Heart left ventricle (tissue), 13 donors: Measurements from ENCODE around the gene TRPM3.

Experiments
- POLR2A ChIP-seq, 2 donors: fragments of 450-650 bp; IDR thresholded peaks; one replicate each; pipeline ENCODE4 v1.6.1; 2017; ENCODE audit warnings: antibody characterized with exemption in 2 of 2, mild to moderate bottlenecking in 2 of 2, moderate library complexity in 2 of 2
- TF ChIP-seq, protein P1 (sequence below), 12 donors: fragments of 200-600 bp; sonication (generic) in 4 of 12; IDR thresholded peaks; one replicate each; pipeline versions ENCODE4 v1.5.0 to v1.8.0; 2018 to 2022; ENCODE audit warnings: antibody characterized with exemption in 12 of 12, mild to moderate bottlenecking in 5 of 12
- donor health status: ischemic (EF 13 %, LVEDD 7.1; RV severe dilation, severe dysfunction).
- donor health status: DM: no; HTN: yes; CAD: no.
- donor health status: DM: no; HTN: no; CAD: no.
- donor health status: ischemic (EF 25% LVEDD 6.9; RV normal size, moderate dysfunction).
- donor health status: ischemic (EF 25% LVEDD 5.7; RV mildly dilated, moderate dysfunction).
- donor health status: ischemic (EF 35%, LVEDD 5.7; RV mildly dilated, moderate dysfunction).
- donor health status: nonischemic (EF 11% LVEDD 7.7; RV severe dilation, severe dysfunction).
- donor health status: DM: yes; HTN: yes; CAD: no.
- donor health status: PGD.
- donor health status: ischemic (EF 29% LVEDD 5.4; RV normal size, mild dysfunction).
- donor health status: nonischemic (EF 23%, LVEDD 6.1; RV moderate dilation, normal function).

DNA sequence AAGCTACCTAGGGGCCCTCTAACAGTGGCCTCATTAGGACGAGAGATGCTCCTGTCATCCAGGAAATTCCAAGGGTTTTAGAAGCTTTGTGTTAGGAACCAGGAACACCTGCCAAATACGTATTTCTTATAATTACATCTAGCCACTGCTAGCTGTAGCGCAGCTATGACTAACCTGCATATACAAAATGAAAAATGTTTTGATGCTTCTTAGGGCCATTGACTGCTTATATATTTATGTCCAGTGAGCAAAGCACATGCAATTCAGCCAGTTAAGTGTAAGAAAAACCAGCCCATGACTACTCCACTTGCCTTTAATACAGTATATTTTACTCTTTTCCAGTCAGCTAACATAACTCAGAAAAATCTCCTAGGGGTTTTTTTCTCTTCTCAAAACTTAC, 143.3 kb downstream of the TRPM3 start:
- TF ChIP-seq, protein P1, sequence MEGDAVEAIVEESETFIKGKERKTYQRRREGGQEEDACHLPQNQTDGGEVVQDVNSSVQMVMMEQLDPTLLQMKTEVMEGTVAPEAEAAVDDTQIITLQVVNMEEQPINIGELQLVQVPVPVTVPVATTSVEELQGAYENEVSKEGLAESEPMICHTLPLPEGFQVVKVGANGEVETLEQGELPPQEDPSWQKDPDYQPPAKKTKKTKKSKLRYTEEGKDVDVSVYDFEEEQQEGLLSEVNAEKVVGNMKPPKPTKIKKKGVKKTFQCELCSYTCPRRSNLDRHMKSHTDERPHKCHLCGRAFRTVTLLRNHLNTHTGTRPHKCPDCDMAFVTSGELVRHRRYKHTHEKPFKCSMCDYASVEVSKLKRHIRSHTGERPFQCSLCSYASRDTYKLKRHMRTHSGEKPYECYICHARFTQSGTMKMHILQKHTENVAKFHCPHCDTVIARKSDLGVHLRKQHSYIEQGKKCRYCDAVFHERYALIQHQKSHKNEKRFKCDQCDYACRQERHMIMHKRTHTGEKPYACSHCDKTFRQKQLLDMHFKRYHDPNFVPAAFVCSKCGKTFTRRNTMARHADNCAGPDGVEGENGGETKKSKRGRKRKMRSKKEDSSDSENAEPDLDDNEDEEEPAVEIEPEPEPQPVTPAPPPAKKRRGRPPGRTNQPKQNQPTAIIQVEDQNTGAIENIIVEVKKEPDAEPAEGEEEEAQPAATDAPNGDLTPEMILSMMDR (IDR thresholded peaks at IDR 0.05): no peak
- no peak for TF ChIP-seq POLR2A (IDR thresholded peaks at IDR 0.05)
